Right lobe of liver (tissue), 6 donors: ENCODE results near the gene BACH2. TPM values are rescaled to one million over a fixed set of nuclear protein-coding genes. Genes with fewer than 3 reads are reported as not detected.

Experiments
- ATAC-seq, 4 donors: fragments of 200-7000 bp; cut with Tn5 transposase; one replicate each; pipeline ENCODE4 v1.9.1; 2020; ENCODE audit warnings: mild to moderate bottlenecking in 4 of 4, moderate library complexity in 4 of 4
- DNase-seq, 3 donors: peaks; one replicate each; pipeline ENCODE4 v3.0.0-alpha.2; 2020
- H3K27ac ChIP-seq, 3 donors: fragments of 200-600 bp; one replicate each; pipeline ENCODE4 v1.8.0; 2022
- H3K27me3 ChIP-seq, 2 donors: fragments of 200-600 bp; one replicate each; pipeline ENCODE4 v1.8.0; 2022
- H3K36me3 ChIP-seq, 4 donors: fragments of 200-600 bp; sonication (generic) in 1 of 4; one replicate each; pipeline versions ENCODE4 v1.5.1 to v1.8.0; 2017 to 2022; ENCODE audit warnings: control low read depth in 1 of 4
- H3K4me1 ChIP-seq, 4 donors: fragments of 200-600 bp; sonication (generic) in 1 of 4; one replicate each; pipeline versions ENCODE4 v1.5.1 to v1.8.0; 2017 to 2022; ENCODE audit warnings: control low read depth in 1 of 4
- H3K4me3 ChIP-seq, 3 donors: fragments of 200-600 bp; one replicate each; pipeline ENCODE4 v1.8.0; 2022
- H3K9me3 ChIP-seq, 4 donors: fragments of 200-600 bp; sonication (generic) in 1 of 4; one replicate each; pipeline versions ENCODE4 v1.5.1 to v1.8.0; 2017 to 2022; ENCODE audit warnings: control low read depth in 1 of 4
- POLR2A ChIP-seq: fragments of 450-650 bp; IDR thresholded peaks from one replicate; pipeline ENCODE4 v1.6.1; 2017; ENCODE audit warnings: antibody characterized with exemption, mild to moderate bottlenecking
- WGBS: methylation state at CpG from one replicate; pipeline ENCODE4 v1.1.6; 2018; ENCODE audit warnings: low coverage, low lambda C conversion rate; ENCODE audit not compliant: insufficient coverage; ENCODE audit errors: missing lambda C conversion rate; 5-methylcytosine and 5-hydroxymethylcytosine counted together
- intact Hi-C, 2 donors: fragments of 100-400 bp; cut with DNase I; formaldehyde crosslinking; loops; one replicate each; pipeline versions ENCODE4 v1.11.2 to v1.14.1; 2022
- total RNA-seq, 6 experiments: library from RNA; depleted of rRNA in 2 of 6; stranded (reverse); fragments of >200 nt in 2 of 6; fragmentation: NEBNext Ultra II Directional in 3 of 6; extraction: Animal tissue kit (Norgen Biotek cat#: 25700) in 3 of 6; gene quantifications; one replicate each; pipeline versions ENCODE4 v1.1.0 to v1.2.4, GENCODE V29; 2016 to 2023
- TF ChIP-seq, protein P1 (sequence below), 4 donors: fragments of 200-600 bp in 3 of 4; fragments of 450-650 bp in 1 of 4; IDR thresholded peaks; one replicate each; pipeline versions ENCODE4 v1.5.1 to v1.8.0; 2016 to 2022; ENCODE audit warnings: antibody characterized with exemption in 4 of 4, mild to moderate bottlenecking in 2 of 4
- donor health status: DM: no; HTN: yes; CAD: no.
- donor health status: DM: no; HTN: no; CAD: no.
- donor health status: DM: no; HTN: no; CAD: no.
- donor health status: DM: no; HTN: yes; CAD: no.
- donor health status: DM: no; HTN: yes; CAD: no.

BACH2 gene
- total RNA-seq, 6 experiments from 2014 or later = 2.6 to 12.6 (median 3.1) TPM

DNA sequence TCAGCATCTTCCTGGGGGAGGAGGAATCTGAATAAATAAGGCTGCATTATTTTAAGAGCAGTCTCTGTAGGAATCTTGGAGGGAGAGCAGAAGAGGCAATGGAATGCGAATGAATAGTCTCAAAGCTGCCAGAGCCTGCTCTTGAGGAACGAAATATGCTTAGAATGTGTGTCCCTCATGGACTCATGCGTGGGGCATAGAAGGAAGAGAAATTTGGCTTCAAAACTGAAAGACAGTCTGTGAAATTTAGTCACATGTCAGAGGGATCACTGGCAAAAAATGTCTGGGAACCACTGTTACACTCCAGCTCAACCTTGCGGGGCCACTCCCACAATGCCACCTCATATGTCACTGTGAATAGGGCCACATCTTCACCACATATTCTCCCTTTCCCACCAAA is 306.9 kb downstream of the BACH2 start:
- no peaks in the 10 kb centered on the region for H3K4me1 ChIP-seq
- no peaks in the 10 kb centered on the region for H3K9me3 ChIP-seq
- no peaks in the 10 kb centered on the region for H3K36me3 ChIP-seq
- H3K27me3 ChIP-seq = no peaks in the 10 kb centered on the region
- DNase-seq (no peak), ATAC-seq (no peak)
- no peak overlapping the region for H3K27ac ChIP-seq
- no peak overlapping the region for H3K4me3 ChIP-seq
- WGBS = 86% methylated on average over 4 of the region's 4 CpGs
- intact Hi-C loops = no loop called here
- no peak for TF ChIP-seq POLR2A
- TF ChIP-seq, protein P1, sequence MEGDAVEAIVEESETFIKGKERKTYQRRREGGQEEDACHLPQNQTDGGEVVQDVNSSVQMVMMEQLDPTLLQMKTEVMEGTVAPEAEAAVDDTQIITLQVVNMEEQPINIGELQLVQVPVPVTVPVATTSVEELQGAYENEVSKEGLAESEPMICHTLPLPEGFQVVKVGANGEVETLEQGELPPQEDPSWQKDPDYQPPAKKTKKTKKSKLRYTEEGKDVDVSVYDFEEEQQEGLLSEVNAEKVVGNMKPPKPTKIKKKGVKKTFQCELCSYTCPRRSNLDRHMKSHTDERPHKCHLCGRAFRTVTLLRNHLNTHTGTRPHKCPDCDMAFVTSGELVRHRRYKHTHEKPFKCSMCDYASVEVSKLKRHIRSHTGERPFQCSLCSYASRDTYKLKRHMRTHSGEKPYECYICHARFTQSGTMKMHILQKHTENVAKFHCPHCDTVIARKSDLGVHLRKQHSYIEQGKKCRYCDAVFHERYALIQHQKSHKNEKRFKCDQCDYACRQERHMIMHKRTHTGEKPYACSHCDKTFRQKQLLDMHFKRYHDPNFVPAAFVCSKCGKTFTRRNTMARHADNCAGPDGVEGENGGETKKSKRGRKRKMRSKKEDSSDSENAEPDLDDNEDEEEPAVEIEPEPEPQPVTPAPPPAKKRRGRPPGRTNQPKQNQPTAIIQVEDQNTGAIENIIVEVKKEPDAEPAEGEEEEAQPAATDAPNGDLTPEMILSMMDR (IDR thresholded peaks at IDR 0.05) = no peak

DNA sequence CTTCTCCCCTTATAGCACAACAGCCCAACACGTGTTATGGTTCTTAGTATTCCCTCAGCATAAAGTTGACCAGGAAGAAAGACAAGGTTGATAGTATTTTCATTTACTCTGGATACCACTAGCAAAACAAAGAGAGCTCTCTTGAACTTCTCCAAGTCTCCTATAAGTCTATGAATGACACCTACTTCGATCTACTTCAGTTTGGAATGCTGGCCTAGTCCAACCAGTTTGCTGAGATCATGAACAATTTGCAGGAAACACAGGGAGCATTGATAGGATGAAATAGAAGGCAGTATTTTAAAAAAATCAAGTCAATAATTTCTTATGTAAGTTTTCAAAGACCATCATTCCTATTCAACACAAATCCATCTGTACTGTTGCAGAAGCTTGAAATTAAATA is 308.8 kb downstream of the BACH2 start:
- WGBS = 71% methylated on average over 2 of the region's 2 CpGs
- ATAC-seq (no peak), DNase-seq (no peak)
- no peaks in the 10 kb centered on the region for H3K4me1 ChIP-seq
- TF ChIP-seq, protein P1 (IDR thresholded peaks at IDR 0.05) = no peak
- TF ChIP-seq POLR2A = no peak
- H3K27ac ChIP-seq = no peak overlapping the region
- H3K9me3 ChIP-seq = no peaks in the 10 kb centered on the region
- no peaks in the 10 kb centered on the region for H3K27me3 ChIP-seq
- H3K36me3 ChIP-seq = no peaks in the 10 kb centered on the region
- intact Hi-C loops = no loop called here
- no peak overlapping the region for H3K4me3 ChIP-seq

DNA sequence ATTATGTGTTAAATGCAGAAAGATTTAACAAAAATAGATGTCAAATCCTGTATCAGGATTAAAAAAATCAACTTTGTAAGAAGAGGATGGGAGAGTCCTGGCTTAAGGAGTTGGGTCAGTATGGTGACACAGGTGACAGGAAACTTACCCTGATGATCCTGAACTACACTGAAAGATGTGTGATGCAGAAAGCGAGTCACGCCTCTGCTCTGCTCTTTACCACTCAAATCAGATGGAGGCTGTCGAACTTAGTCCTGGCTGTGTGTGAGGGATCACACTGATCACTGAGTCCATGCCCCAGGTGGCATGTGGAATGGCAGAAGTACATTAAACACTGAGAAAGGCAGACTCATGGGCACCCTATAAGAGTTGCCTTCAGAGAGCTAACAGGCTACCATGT is 309.5 kb downstream of the BACH2 start:
- H3K4me1 ChIP-seq = no peaks in the 10 kb centered on the region
- H3K4me3 ChIP-seq = no peak overlapping the region
- ATAC-seq (no peak), DNase-seq (no peak)
- no peak for TF ChIP-seq POLR2A
- TF ChIP-seq, protein P1 (IDR thresholded peaks at IDR 0.05) = no peak
- H3K9me3 ChIP-seq = no peaks in the 10 kb centered on the region
- H3K36me3 ChIP-seq = no peaks in the 10 kb centered on the region
- 89% methylated on average over 3 of the region's 3 CpGs for WGBS
- intact Hi-C loops = no loop called here
- H3K27ac ChIP-seq = no peak overlapping the region
- no peaks in the 10 kb centered on the region for H3K27me3 ChIP-seq

DNA sequence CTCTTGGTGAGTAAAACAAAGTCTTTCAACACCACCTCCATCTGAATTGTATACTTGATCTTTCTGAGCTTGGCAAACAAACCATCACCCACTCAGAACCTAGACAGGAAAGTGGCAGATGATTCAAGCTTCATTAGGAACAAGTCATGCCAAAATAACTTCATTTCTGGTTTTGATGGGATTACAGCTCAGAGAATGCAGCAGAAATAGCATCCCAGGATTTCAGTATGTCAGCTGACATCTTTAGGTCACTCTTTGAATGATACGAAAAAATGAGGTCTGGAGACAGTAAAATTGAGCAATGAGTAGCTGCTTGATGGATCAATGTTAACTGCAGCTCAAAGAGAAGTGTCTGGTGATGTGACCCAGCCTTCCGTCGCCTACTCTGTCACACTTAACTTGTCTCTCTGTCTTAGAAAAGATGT is 310.0 kb downstream of the BACH2 start:
- Histone ChIP-seq H3K36me3 (no peaks in the 10 kb centered on the region), H3K27ac (no peak overlapping the region), H3K27me3 (no peaks in the 10 kb centered on the region), H3K4me3 (no peak overlapping the region), H3K4me1 (no peaks in the 10 kb centered on the region), H3K9me3 (no peaks in the 10 kb centered on the region)
- ATAC-seq (no peak), DNase-seq (no peak)
- TF ChIP-seq, protein P1 (IDR thresholded peaks at IDR 0.05) = no peak
- no peak for TF ChIP-seq POLR2A
- 92% methylated on average over 3 of the region's 3 CpGs for WGBS
- intact Hi-C loops = no loop called here
